ENCODE results near the gene EBF3. TPM values are rescaled to one million over a fixed set of nuclear protein-coding genes. Genes with fewer than 3 reads are reported as not detected.

EBF3 gene
- total and polyA plus RNA-seq, 9 of the 15 experiments (the other 6 are each of a cell fraction or from before 2014, with no cell fraction given) = not detected

DNA sequence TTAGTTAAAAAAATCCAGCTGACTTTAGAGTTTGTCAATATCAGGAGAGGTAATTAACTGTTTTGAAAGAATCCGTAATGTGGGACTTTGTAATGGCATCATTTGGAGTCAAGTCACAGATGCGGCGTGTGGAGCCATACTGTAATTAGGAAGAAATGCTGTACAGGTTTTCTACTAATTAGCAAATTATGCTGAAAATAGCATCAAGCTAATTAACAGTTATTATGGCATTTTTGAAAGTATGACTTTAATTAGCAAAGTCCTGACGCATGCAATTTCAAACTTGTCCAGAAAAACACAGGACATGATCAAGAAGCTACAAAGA, 68.3 kb downstream of the EBF3 start (continued):
- TF ChIP-seq POLR3A (IDR thresholded peaks at IDR 0.05; ENCODE audit: borderline replicate concordance, extremely low read depth, insufficient read depth, insufficient read length) (no peak), MAFK (IDR thresholded peaks at IDR 0.05; ENCODE audit: low read length) (no peak), KLF16 (IDR thresholded peaks at IDR 0.05) (no peak)
- TF ChIP-seq, protein P1, sequence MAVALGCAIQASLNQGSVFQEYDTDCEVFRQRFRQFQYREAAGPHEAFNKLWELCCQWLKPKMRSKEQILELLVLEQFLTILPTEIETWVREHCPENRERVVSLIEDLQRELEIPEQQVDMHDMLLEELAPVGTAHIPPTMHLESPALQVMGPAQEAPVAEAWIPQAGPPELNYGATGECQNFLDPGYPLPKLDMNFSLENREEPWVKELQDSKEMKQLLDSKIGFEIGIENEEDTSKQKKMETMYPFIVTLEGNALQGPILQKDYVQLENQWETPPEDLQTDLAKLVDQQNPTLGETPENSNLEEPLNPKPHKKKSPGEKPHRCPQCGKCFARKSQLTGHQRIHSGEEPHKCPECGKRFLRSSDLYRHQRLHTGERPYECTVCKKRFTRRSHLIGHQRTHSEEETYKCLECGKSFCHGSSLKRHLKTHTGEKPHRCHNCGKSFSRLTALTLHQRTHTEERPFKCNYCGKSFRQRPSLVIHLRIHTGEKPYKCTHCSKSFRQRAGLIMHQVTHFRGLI (CRISPR knock-in tag; IDR thresholded peaks at IDR 0.05) = no peak

DNA sequence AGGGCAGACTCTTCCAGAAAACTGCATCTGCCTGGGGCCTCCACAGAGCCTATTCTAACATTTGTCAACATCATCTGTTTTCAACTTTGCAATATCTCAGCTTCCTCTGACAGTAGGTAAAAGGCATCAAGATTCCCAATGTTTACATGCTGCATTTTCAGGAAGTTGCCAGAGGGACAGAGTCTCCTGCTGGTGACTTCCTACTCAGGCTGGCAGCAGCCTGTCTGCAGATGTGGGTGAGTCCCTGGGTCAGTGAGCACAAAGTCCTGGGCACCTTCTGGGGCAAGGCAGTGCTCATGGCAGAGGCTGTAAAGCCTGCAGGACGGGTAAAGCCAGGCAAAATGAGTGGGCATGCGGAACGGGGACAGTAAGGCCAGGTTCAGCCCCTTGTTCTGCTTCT, 69.4 kb downstream of the EBF3 start:
- FAIRE-seq = no peak
- H3K9me1 ChIP-seq (ENCODE audit: control insufficient read depth, insufficient read depth, low read length) = no peaks in the 10 kb centered on the region
- BruUV-seq (replicated peaks) = no TSS peak
- H3K4me2 ChIP-seq (ENCODE audit: insufficient read depth, low read length) = no peak overlapping the region
- no peak overlapping the region for H2AFZ ChIP-seq (ENCODE audit: low read depth, low read length)
- intact Hi-C loops (cut with micrococcal nuclease) (no loop called here), in situ Hi-C loops (cut with MboI) (no loop called here)
- H3K27me3 ChIP-seq (ENCODE audit: control insufficient read depth in 2 of 2, insufficient read depth in 2 of 2, low read length in 2 of 2) = peaks cover 5 to 74% of the 10 kb centered on the region in 2 experiments; a peak in 4 of 5 replicates
- no peaks in the 10 kb centered on the region for H3K4me1 ChIP-seq (replicated peaks in 1 of 2; ENCODE audit: control insufficient read depth in 2 of 2, insufficient read depth in 2 of 2, low read length in 2 of 2)
- H3K9me3 ChIP-seq (replicated peaks; ENCODE audit: control insufficient read depth, insufficient read depth, low read depth, low read length) = no peaks in the 10 kb centered on the region
- no peaks in the 10 kb centered on the region for H3K79me2 ChIP-seq (ENCODE audit: control insufficient read depth, insufficient read depth, low read length)
- 0% methylated on average over 3 of the region's 3 CpGs for WGBS (ENCODE audit: insufficient coverage, low coverage, missing lambda C conversion rate)
- POLR2A ChIA-PET = no interaction called here
- H4K20me1 ChIP-seq (replicated peaks; ENCODE audit: control insufficient read depth, insufficient read depth, low read length) = no peaks in the 10 kb centered on the region; the same call in 1 of the 2 replicates
- ATAC-seq = no peak
- H3K4me3 ChIP-seq = no peak overlapping the region
- H3K9ac ChIP-seq (ENCODE audit: insufficient read depth in 1 of 2, low read depth in 2 of 2, low read length in 2 of 2) = no peak overlapping the region
- H3K27ac ChIP-seq (ENCODE audit: extremely low read depth, low read depth, low read length) = no peak overlapping the region
- no peaks in the 10 kb centered on the region for H3K36me3 ChIP-seq (ENCODE audit: control insufficient read depth, insufficient read depth, low read length)
- DNase-seq (ENCODE audit: extremely low read depth in 1 of 4, low spot score in 3 of 4) = no peak
- CTCF ChIA-PET (ENCODE audit: low intra/inter-chr PET ratio) = no interaction called here
- no peak for TF ChIP-seq ZNF175 (CRISPR knock-in tag; IDR thresholded peaks at IDR 0.05; ENCODE audit: low read depth)
- no peak for TF ChIP-seq STAT5A (IDR thresholded peaks at IDR 0.05; ENCODE audit: borderline replicate concordance, low read length)
- TF ChIP-seq SIRT6 (IDR thresholded peaks at IDR 0.05; ENCODE audit: low read depth, low read length) = no peak
- TF ChIP-seq, protein P2, sequence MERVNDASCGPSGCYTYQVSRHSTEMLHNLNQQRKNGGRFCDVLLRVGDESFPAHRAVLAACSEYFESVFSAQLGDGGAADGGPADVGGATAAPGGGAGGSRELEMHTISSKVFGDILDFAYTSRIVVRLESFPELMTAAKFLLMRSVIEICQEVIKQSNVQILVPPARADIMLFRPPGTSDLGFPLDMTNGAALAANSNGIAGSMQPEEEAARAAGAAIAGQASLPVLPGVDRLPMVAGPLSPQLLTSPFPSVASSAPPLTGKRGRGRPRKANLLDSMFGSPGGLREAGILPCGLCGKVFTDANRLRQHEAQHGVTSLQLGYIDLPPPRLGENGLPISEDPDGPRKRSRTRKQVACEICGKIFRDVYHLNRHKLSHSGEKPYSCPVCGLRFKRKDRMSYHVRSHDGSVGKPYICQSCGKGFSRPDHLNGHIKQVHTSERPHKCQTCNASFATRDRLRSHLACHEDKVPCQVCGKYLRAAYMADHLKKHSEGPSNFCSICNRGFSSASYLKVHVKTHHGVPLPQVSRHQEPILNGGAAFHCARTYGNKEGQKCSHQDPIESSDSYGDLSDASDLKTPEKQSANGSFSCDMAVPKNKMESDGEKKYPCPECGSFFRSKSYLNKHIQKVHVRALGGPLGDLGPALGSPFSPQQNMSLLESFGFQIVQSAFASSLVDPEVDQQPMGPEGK (CRISPR knock-in tag; IDR thresholded peaks at IDR 0.05; ENCODE audit: borderline replicate concordance) = no peak
- TF ChIP-seq, protein P3, sequence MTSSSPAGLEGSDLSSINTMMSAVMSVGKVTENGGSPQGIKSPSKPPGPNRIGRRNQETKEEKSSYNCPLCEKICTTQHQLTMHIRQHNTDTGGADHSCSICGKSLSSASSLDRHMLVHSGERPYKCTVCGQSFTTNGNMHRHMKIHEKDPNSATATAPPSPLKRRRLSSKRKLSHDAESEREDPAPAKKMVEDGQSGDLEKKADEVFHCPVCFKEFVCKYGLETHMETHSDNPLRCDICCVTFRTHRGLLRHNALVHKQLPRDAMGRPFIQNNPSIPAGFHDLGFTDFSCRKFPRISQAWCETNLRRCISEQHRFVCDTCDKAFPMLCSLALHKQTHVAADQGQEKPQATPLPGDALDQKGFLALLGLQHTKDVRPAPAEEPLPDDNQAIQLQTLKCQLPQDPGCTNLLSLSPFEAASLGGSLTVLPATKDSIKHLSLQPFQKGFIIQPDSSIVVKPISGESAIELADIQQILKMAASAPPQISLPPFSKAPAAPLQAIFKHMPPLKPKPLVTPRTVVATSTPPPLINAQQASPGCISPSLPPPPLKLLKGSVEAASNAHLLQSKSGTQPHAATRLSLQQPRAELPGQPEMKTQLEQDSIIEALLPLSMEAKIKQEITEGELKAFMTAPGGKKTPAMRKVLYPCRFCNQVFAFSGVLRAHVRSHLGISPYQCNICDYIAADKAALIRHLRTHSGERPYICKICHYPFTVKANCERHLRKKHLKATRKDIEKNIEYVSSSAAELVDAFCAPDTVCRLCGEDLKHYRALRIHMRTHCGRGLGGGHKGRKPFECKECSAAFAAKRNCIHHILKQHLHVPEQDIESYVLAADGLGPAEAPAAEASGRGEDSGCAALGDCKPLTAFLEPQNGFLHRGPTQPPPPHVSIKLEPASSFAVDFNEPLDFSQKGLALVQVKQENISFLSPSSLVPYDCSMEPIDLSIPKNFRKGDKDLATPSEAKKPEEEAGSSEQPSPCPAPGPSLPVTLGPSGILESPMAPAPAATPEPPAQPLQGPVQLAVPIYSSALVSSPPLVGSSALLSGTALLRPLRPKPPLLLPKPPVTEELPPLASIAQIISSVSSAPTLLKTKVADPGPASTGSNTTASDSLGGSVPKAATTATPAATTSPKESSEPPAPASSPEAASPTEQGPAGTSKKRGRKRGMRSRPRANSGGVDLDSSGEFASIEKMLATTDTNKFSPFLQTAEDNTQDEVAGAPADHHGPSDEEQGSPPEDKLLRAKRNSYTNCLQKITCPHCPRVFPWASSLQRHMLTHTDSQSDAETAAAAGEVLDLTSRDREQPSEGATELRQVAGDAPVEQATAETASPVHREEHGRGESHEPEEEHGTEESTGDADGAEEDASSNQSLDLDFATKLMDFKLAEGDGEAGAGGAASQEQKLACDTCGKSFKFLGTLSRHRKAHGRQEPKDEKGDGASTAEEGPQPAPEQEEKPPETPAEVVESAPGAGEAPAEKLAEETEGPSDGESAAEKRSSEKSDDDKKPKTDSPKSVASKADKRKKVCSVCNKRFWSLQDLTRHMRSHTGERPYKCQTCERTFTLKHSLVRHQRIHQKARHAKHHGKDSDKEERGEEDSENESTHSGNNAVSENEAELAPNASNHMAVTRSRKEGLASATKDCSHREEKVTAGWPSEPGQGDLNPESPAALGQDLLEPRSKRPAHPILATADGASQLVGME (CRISPR knock-in tag; IDR thresholded peaks at IDR 0.05) = no peak
- TF ChIP-seq, protein P4, sequence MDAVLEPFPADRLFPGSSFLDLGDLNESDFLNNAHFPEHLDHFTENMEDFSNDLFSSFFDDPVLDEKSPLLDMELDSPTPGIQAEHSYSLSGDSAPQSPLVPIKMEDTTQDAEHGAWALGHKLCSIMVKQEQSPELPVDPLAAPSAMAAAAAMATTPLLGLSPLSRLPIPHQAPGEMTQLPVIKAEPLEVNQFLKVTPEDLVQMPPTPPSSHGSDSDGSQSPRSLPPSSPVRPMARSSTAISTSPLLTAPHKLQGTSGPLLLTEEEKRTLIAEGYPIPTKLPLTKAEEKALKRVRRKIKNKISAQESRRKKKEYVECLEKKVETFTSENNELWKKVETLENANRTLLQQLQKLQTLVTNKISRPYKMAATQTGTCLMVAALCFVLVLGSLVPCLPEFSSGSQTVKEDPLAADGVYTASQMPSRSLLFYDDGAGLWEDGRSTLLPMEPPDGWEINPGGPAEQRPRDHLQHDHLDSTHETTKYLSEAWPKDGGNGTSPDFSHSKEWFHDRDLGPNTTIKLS (IDR thresholded peaks at IDR 0.05; ENCODE audit: borderline replicate concordance, low read depth) = no peak
